ENCODE measurements around the gene CADPS2.

The CADPS2 gene

GRCh38 chr7:122595885-122596284, 290.4 kb downstream of the CADPS2 start:
- no peaks in the 10 kb centered on the region for H3K9me2 ChIP-seq (replicated peaks; ENCODE audit: insufficient read depth, low read length)
- no peak overlapping the region for H3K4me2 ChIP-seq (ENCODE audit: low read depth, low read length, poor library complexity, severe bottlenecking)
- H3K9ac ChIP-seq (ENCODE audit: low read length): no peak overlapping the region
- H3F3A ChIP-seq (ENCODE audit: insufficient read depth): no peaks in the 10 kb centered on the region
- no peaks in the 10 kb centered on the region for H3K36me3 ChIP-seq (ENCODE audit: low read length)
- no peak overlapping the region for H2AFZ ChIP-seq (ENCODE audit: low read depth, low read length, severe bottlenecking)
- H4K20me1 ChIP-seq (ENCODE audit: low read depth, low read length): no peaks in the 10 kb centered on the region
- H3K27me3 ChIP-seq (ENCODE audit: low read length): no peaks in the 10 kb centered on the region
- H3K4me3 ChIP-seq (ENCODE audit: insufficient read depth, low read length, poor library complexity, severe bottlenecking): no peak overlapping the region
- H3K27ac ChIP-seq (ENCODE audit: low read depth, low read length): no peak overlapping the region
- TF ChIP-seq EZH2phosphoT487 (conservative IDR thresholded peaks at IDR 0.05; ENCODE audit: low read length): no peak
- H3K9me3 ChIP-seq (ENCODE audit: insufficient read depth, low read length): no peaks in the 10 kb centered on the region
- no peaks in the 10 kb centered on the region for H3K79me2 ChIP-seq (ENCODE audit: insufficient read depth, low read length)

- no peak overlapping the region for H3K4me2 ChIP-seq (ENCODE audit: low read depth, low read length, poor library complexity, severe bottlenecking)
- H3F3A ChIP-seq (ENCODE audit: insufficient read depth): no peaks in the 10 kb centered on the region
- H3K4me3 ChIP-seq (ENCODE audit: insufficient read depth, low read length, poor library complexity, severe bottlenecking): no peak overlapping the region
- no peak overlapping the region for H3K9ac ChIP-seq (ENCODE audit: low read length)
- H3K27me3 ChIP-seq (ENCODE audit: low read length): no peaks in the 10 kb centered on the region
- TF ChIP-seq EZH2phosphoT487 (conservative IDR thresholded peaks at IDR 0.05; ENCODE audit: low read length) (no peak), CTCF (IDR thresholded peaks at IDR 0.05; ENCODE audit: insufficient read depth, low read length, poor library complexity, severe bottlenecking) (no peak)
- no peak overlapping the region for H3K27ac ChIP-seq (ENCODE audit: low read depth, low read length)
- H3K36me3 ChIP-seq (ENCODE audit: low read length): no peaks in the 10 kb centered on the region
- H4K20me1 ChIP-seq (ENCODE audit: low read depth, low read length): no peaks in the 10 kb centered on the region
- H3K79me2 ChIP-seq (ENCODE audit: insufficient read depth, low read length): no peaks in the 10 kb centered on the region
- no peaks in the 10 kb centered on the region for H3K9me2 ChIP-seq (replicated peaks; ENCODE audit: insufficient read depth, low read length)
- no peak overlapping the region for H2AFZ ChIP-seq (ENCODE audit: low read depth, low read length, severe bottlenecking)
- no peaks in the 10 kb centered on the region for H3K9me3 ChIP-seq (ENCODE audit: insufficient read depth, low read length)
These were observed 297.6 kb downstream of the CADPS2 start for GRCh38 chr7:122588621-122589020.

GRCh38 chr7:122584676-122585251, 301.5 kb downstream of the CADPS2 start:
- Histone ChIP-seq H3F3A (ENCODE audit: insufficient read depth) (no peaks in the 10 kb centered on the region), H4K20me1 (ENCODE audit: low read depth, low read length) (no peaks in the 10 kb centered on the region), H2AFZ (ENCODE audit: low read depth, low read length, severe bottlenecking) (no peak overlapping the region), H3K9me3 (ENCODE audit: insufficient read depth, low read length) (no peaks in the 10 kb centered on the region), H3K27ac (ENCODE audit: low read depth, low read length) (no peak overlapping the region), H3K9ac (ENCODE audit: low read length) (no peak overlapping the region), H3K4me3 (ENCODE audit: insufficient read depth, low read length, poor library complexity, severe bottlenecking) (no peak overlapping the region), H3K27me3 (ENCODE audit: low read length) (no peaks in the 10 kb centered on the region), H3K4me2 (ENCODE audit: low read depth, low read length, poor library complexity, severe bottlenecking) (no peak overlapping the region), H3K36me3 (ENCODE audit: low read length) (no peaks in the 10 kb centered on the region), H3K9me2 (replicated peaks; ENCODE audit: insufficient read depth, low read length) (no peaks in the 10 kb centered on the region), H3K79me2 (ENCODE audit: insufficient read depth, low read length) (no peaks in the 10 kb centered on the region)
- TF ChIP-seq EZH2phosphoT487 (conservative IDR thresholded peaks at IDR 0.05; ENCODE audit: low read length) (no peak), CTCF (IDR thresholded peaks at IDR 0.05; ENCODE audit: insufficient read depth, low read length, poor library complexity, severe bottlenecking) (no peak)

GRCh38 chr7:122578350-122578749, 307.9 kb downstream of the CADPS2 start:
- H3K9me3 ChIP-seq (ENCODE audit: insufficient read depth, low read length): no peaks in the 10 kb centered on the region
- no peak for TF ChIP-seq CTCF (IDR thresholded peaks at IDR 0.05; ENCODE audit: insufficient read depth, low read length, poor library complexity, severe bottlenecking)
- TF ChIP-seq EZH2phosphoT487 (conservative IDR thresholded peaks at IDR 0.05; ENCODE audit: low read length): no peak

More at GRCh38 chr7:122578350-122578749, 307.9 kb downstream of the CADPS2 start:
- no peak overlapping the region for H3K9ac ChIP-seq (ENCODE audit: low read length)
- H3F3A ChIP-seq (ENCODE audit: insufficient read depth): no peaks in the 10 kb centered on the region
- no peaks in the 10 kb centered on the region for H3K9me2 ChIP-seq (replicated peaks; ENCODE audit: insufficient read depth, low read length)
- no peaks in the 10 kb centered on the region for H3K79me2 ChIP-seq (ENCODE audit: insufficient read depth, low read length)
- H3K27me3 ChIP-seq (ENCODE audit: low read length): no peaks in the 10 kb centered on the region
- H2AFZ ChIP-seq (ENCODE audit: low read depth, low read length, severe bottlenecking): no peak overlapping the region
- no peaks in the 10 kb centered on the region for H4K20me1 ChIP-seq (ENCODE audit: low read depth, low read length)
- H3K4me2 ChIP-seq (ENCODE audit: low read depth, low read length, poor library complexity, severe bottlenecking): no peak overlapping the region
- no peaks in the 10 kb centered on the region for H3K36me3 ChIP-seq (ENCODE audit: low read length)
- H3K4me3 ChIP-seq (ENCODE audit: insufficient read depth, low read length, poor library complexity, severe bottlenecking): no peak overlapping the region
- H3K27ac ChIP-seq (ENCODE audit: low read depth, low read length): no peak overlapping the region
